Measurements from ENCODE around the gene GARS1.

- TF ChIP-seq CTCF (IDR thresholded peaks at IDR 0.05) (no peak), POLR2A (IDR thresholded peaks at IDR 0.05) (no peak), EP300 (IDR thresholded peaks at IDR 0.05) (no peak)
These were observed 31.2 kb upstream of the GARS1 start for GRCh38 chr7:30563326-30563942.

All from sigmoid colon (tissue), 4 donors.